Choroid plexus epithelial cell (primary cell): ENCODE measurements around the gene ASTN2.
A peak's percentile ranks its signal among the peaks of the same experiment; 100 is the strongest.

Experiments used
- DNase-seq: peaks from one replicate; pipeline ENCODE4 v3.0.0-alpha.2; 2010; ENCODE audit warnings: low read depth
- H3K4me3 ChIP-seq: 2 replicates; pipeline ENCODE4 v1.5.1; 2011; ENCODE audit warnings: low read depth, mild to moderate bottlenecking, control low read depth, low read length, moderate library complexity
- CTCF ChIP-seq: conservative IDR thresholded peaks from 2 replicates; pipeline ENCODE4 v1.5.1; 2011; ENCODE audit warnings: low read depth, mild to moderate bottlenecking, control low read depth, inconsistent platforms, low read length, moderate library complexity

ASTN2 gene

GRCh38 chr9:116516456-116516855 lies 898.4 kb downstream of the ASTN2 start:
- no peak for TF ChIP-seq CTCF
- no peak overlapping the region for H3K4me3 ChIP-seq
- peak; percentile 53 for DNase-seq

- H3K4me3 ChIP-seq, result no peak overlapping the region
- no peak for DNase-seq
- no peak for TF ChIP-seq CTCF
Measured at GRCh38 chr9:116515541-116515940, 899.3 kb downstream of the ASTN2 start.

GRCh38 chr9:116506685-116507084 lies 908.2 kb downstream of the ASTN2 start:
- TF ChIP-seq CTCF, result no peak
- no peak overlapping the region for H3K4me3 ChIP-seq
- DNase-seq, result peak; percentile 35

- DNase-seq, result no peak
- TF ChIP-seq CTCF, result no peak
- no peak overlapping the region for H3K4me3 ChIP-seq
Measured at GRCh38 chr9:116504893-116505480, 909.9 kb downstream of the ASTN2 start.

- no peak for DNase-seq
- TF ChIP-seq CTCF, result no peak
- H3K4me3 ChIP-seq, result no peak overlapping the region
Measured at GRCh38 chr9:116504081-116504480, 910.8 kb downstream of the ASTN2 start.

GRCh38 chr9:116502746-116503145 lies 912.1 kb downstream of the ASTN2 start:
- no peak for TF ChIP-seq CTCF
- DNase-seq, result no peak
- H3K4me3 ChIP-seq, result no peak overlapping the region

GRCh38 chr9:116501871-116502270 lies 913.0 kb downstream of the ASTN2 start:
- DNase-seq, result peak; percentile 53
- no peak overlapping the region for H3K4me3 ChIP-seq
- no peak for TF ChIP-seq CTCF
